SK-N-SH (cell line): ENCODE data around the gene CLDN7.
A peak's percentile ranks its signal among the peaks of the same experiment; 100 is the strongest.

Experiments used
- CTCF ChIP-seq: fragments of 200-600 bp; sonication (generic); IDR thresholded peaks from 2 replicates; pipeline ENCODE4 v1.6.1; 2017; ENCODE audit warnings: antibody characterized with exemption, mild to moderate bottlenecking, moderate library complexity
- EP300 ChIP-seq, 2 experiments: IDR thresholded peaks; 2 replicates each; pipeline versions ENCODE4 v1.4.0 to v1.6.1; 2012; ENCODE audit warnings: borderline replicate concordance in 1 of 2, low read depth in 1 of 2, low read length in 1 of 2
- FOXJ3 ChIP-seq: sonication (generic); formaldehyde crosslinking; IDR thresholded peaks from 2 replicates; pipeline ENCODE4 v1.5.1; 2020; ENCODE audit warnings: mild to moderate bottlenecking, missing genetic modification reagents
- GABPA ChIP-seq: IDR thresholded peaks from 2 replicates; pipeline ENCODE4 v1.4.0; 2012; ENCODE audit warnings: low read depth, mild to moderate bottlenecking
- MAX ChIP-seq: IDR thresholded peaks from 2 replicates; pipeline ENCODE4 v1.4.0; 2012; ENCODE audit warnings: low read depth
- MXI1 ChIP-seq: IDR thresholded peaks from 2 replicates; pipeline ENCODE4 v1.6.1; 2012; ENCODE audit warnings: mild to moderate bottlenecking, low read depth, low read length, improper control_type of control experiment
- PBX3 ChIP-seq: IDR thresholded peaks from 2 replicates; pipeline ENCODE4; 2012
- RAD21 ChIP-seq: IDR thresholded peaks from 2 replicates; pipeline ENCODE4 v1.6.1; 2012; ENCODE audit warnings: mild to moderate bottlenecking, low read length
- USF1 ChIP-seq: IDR thresholded peaks from 2 replicates; pipeline ENCODE4 v1.4.0; 2012; ENCODE audit warnings: low read depth, borderline replicate concordance

- TF ChIP-seq FOXJ3 (CRISPR knock-in tag) (no peak), MAX (0 out of 2 replicates have a peak, but pooled peaks have one; percentile 6), MXI1 (no peak; the same call in 1 of the 2 replicates), PBX3 (peak; percentile 2; the same call in 1 of the 2 replicates), GABPA (no peak), CTCF (peak; percentile 64), EP300 (IDR thresholded peaks at IDR 0.05; ENCODE audit: borderline replicate concordance in 1 of 2, low read depth in 1 of 2, low read length in 1 of 2) (no peak), RAD21 (peak; percentile 63), USF1 (no peak)
Measured at GRCh38 chr17:7220593-7221277, 41.5 kb downstream of the CLDN7 start.
